Measurements from ENCODE around the gene MEF2C. TPM values are rescaled to one million over a fixed set of nuclear protein-coding genes. Genes with fewer than 3 reads are reported as not detected.
"Not testable (repeated sequence)": the region's sequence is repeated elsewhere in the genome, so short reads cannot be mapped to it uniquely, and the experiment has no call there.

The MEF2C gene
- polyA plus RNA-seq, 1 donor (not counting 4 experiments of a cell fraction or from before 2014, with no cell fraction given) = 0.10 TPM

- DNase-seq (ENCODE audit: low read depth, low spot score) (no peak), FAIRE-seq (no peak)
- H4K20me1 ChIP-seq (ENCODE audit: control insufficient read depth, extremely low read depth, insufficient read depth, low read length) = no peaks in the 10 kb centered on the region
- no peaks in the 10 kb centered on the region for H3K9me3 ChIP-seq (ENCODE audit: control insufficient read depth, low read depth, low read length)
- H3K27me3 ChIP-seq (ENCODE audit: control insufficient read depth, extremely low read depth, insufficient read depth, low read length) = no peaks in the 10 kb centered on the region
- H3K9ac ChIP-seq (ENCODE audit: control insufficient read depth, extremely low read depth, insufficient read depth, low read length) = no peak overlapping the region
- no peaks in the 10 kb centered on the region for H3K4me1 ChIP-seq (ENCODE audit: control insufficient read depth, extremely low read depth, insufficient read depth, low read length)
- no peak overlapping the region for H3K4me2 ChIP-seq (ENCODE audit: control insufficient read depth, extremely low read depth, insufficient read depth, low read depth, low read length)
- TF ChIP-seq EZH2 (IDR thresholded peaks at IDR 0.05; ENCODE audit: low read length) (no peak), CTCF (optimal IDR thresholded peaks at IDR 0.05 in 1 of 3, IDR thresholded peaks at IDR 0.05 in 1 of 3, conservative IDR thresholded peaks at IDR 0.05 in 1 of 3; ENCODE audit: extremely low read depth in 1 of 3, insufficient read depth in 2 of 3, low read length in 3 of 3) (no peak)
- no peaks in the 10 kb centered on the region for H3K79me2 ChIP-seq (ENCODE audit: control insufficient read depth, insufficient read depth, low read length)
- no peaks in the 10 kb centered on the region for H3K36me3 ChIP-seq (ENCODE audit: control insufficient read depth in 2 of 2, extremely low read depth in 1 of 2, insufficient read depth in 2 of 2, low read length in 2 of 2)
- H3K27ac ChIP-seq (ENCODE audit: control insufficient read depth, insufficient read depth, low read length) = no peak overlapping the region
- H3K4me3 ChIP-seq (ENCODE audit: control insufficient read depth in 2 of 3, extremely low read depth in 1 of 3, insufficient read depth in 2 of 3, low read depth in 1 of 3, low read length in 3 of 3) = no peak overlapping the region
- dilution Hi-C loops (cut with MboI; ENCODE audit: extremely low pct_ligation_motif_present, low sequenced_read_pairs) = no loop called here
- H2AFZ ChIP-seq (ENCODE audit: control insufficient read depth, low read length) = no peak overlapping the region
- H3K9me1 ChIP-seq (ENCODE audit: control insufficient read depth, extremely low read depth, insufficient read depth, low read length) = no peaks in the 10 kb centered on the region
These were observed 82.9 kb downstream of the MEF2C start for GRCh38 chr5:88799938-88800535.

- dilution Hi-C loops (cut with MboI; ENCODE audit: extremely low pct_ligation_motif_present, low sequenced_read_pairs); H3K79me2 ChIP-seq (ENCODE audit: control insufficient read depth, insufficient read depth, low read length); H3K4me1 ChIP-seq (ENCODE audit: control insufficient read depth, extremely low read depth, insufficient read depth, low read length); H3K9me1 ChIP-seq (ENCODE audit: control insufficient read depth, extremely low read depth, insufficient read depth, low read length); DNase-seq (ENCODE audit: low read depth, low spot score); H3K4me2 ChIP-seq (ENCODE audit: control insufficient read depth, extremely low read depth, insufficient read depth, low read depth, low read length); H3K36me3 ChIP-seq (ENCODE audit: control insufficient read depth in 2 of 2, extremely low read depth in 1 of 2, insufficient read depth in 2 of 2, low read length in 2 of 2); FAIRE-seq; H3K4me3 ChIP-seq (ENCODE audit: control insufficient read depth in 2 of 3, extremely low read depth in 1 of 3, insufficient read depth in 2 of 3, low read depth in 1 of 3, low read length in 3 of 3); H3K27ac ChIP-seq (ENCODE audit: control insufficient read depth, insufficient read depth, low read length); H2AFZ ChIP-seq (ENCODE audit: control insufficient read depth, low read length); H4K20me1 ChIP-seq (ENCODE audit: control insufficient read depth, extremely low read depth, insufficient read depth, low read length); H3K27me3 ChIP-seq (ENCODE audit: control insufficient read depth, extremely low read depth, insufficient read depth, low read length); H3K9ac ChIP-seq (ENCODE audit: control insufficient read depth, extremely low read depth, insufficient read depth, low read length); H3K9me3 ChIP-seq (ENCODE audit: control insufficient read depth, low read depth, low read length): not testable (repeated sequence)
These were observed 84.1 kb downstream of the MEF2C start for GRCh38 chr5:88798933-88799332.

GRCh38 chr5:88793797-88794196 lies 89.2 kb downstream of the MEF2C start:
- H2AFZ ChIP-seq (ENCODE audit: control insufficient read depth, low read length); H3K27me3 ChIP-seq (ENCODE audit: control insufficient read depth, extremely low read depth, insufficient read depth, low read length); H3K4me1 ChIP-seq (ENCODE audit: control insufficient read depth, extremely low read depth, insufficient read depth, low read length); H3K9me1 ChIP-seq (ENCODE audit: control insufficient read depth, extremely low read depth, insufficient read depth, low read length); DNase-seq (ENCODE audit: low read depth, low spot score); FAIRE-seq; dilution Hi-C loops (cut with MboI; ENCODE audit: extremely low pct_ligation_motif_present, low sequenced_read_pairs); H3K4me2 ChIP-seq (ENCODE audit: control insufficient read depth, extremely low read depth, insufficient read depth, low read depth, low read length); H3K79me2 ChIP-seq (ENCODE audit: control insufficient read depth, insufficient read depth, low read length); H3K4me3 ChIP-seq (ENCODE audit: control insufficient read depth in 2 of 3, extremely low read depth in 1 of 3, insufficient read depth in 2 of 3, low read depth in 1 of 3, low read length in 3 of 3); H3K36me3 ChIP-seq (ENCODE audit: control insufficient read depth in 2 of 2, extremely low read depth in 1 of 2, insufficient read depth in 2 of 2, low read length in 2 of 2); H3K9me3 ChIP-seq (ENCODE audit: control insufficient read depth, low read depth, low read length); H4K20me1 ChIP-seq (ENCODE audit: control insufficient read depth, extremely low read depth, insufficient read depth, low read length); H3K9ac ChIP-seq (ENCODE audit: control insufficient read depth, extremely low read depth, insufficient read depth, low read length); H3K27ac ChIP-seq (ENCODE audit: control insufficient read depth, insufficient read depth, low read length): not testable (repeated sequence)

All from keratinocyte (primary cell).